ENCODE data around the gene APMAP.
A peak's percentile ranks its signal among the peaks of the same experiment; 100 is the strongest.
"Not testable (repeated sequence)": the region's sequence is repeated elsewhere in the genome, so short reads cannot be mapped to it uniquely, and the experiment has no call there.

Gene APMAP

GRCh38 chr20:24933266-24933908 lies 59.2 kb downstream of the APMAP start:
- FAIRE-seq (no peak), DNase-seq (ENCODE audit: insufficient read length, low spot score) (no peak)
- no peak for TF ChIP-seq POLR2A (IDR thresholded peaks at IDR 0.05; ENCODE audit: low read depth, low read length)

- not testable (repeated sequence) for DNase-seq (ENCODE audit: insufficient read length, low spot score); FAIRE-seq
Observed at GRCh38 chr20:24931893-24932292, 60.7 kb downstream of the APMAP start.

GRCh38 chr20:24930724-24931688 lies 61.5 kb downstream of the APMAP start:
- not testable (repeated sequence) for DNase-seq (ENCODE audit: insufficient read length, low spot score); FAIRE-seq

- not testable (repeated sequence) for FAIRE-seq
Observed at GRCh38 chr20:24929867-24930723, 62.5 kb downstream of the APMAP start.

GRCh38 chr20:24929259-24929658 lies 63.3 kb downstream of the APMAP start:
- not testable (repeated sequence) for DNase-seq (ENCODE audit: insufficient read length, low spot score); FAIRE-seq

More at GRCh38 chr20:24929867-24930723, 62.5 kb downstream of the APMAP start:
- not testable (repeated sequence) for DNase-seq (ENCODE audit: insufficient read length, low spot score)

DNA sequence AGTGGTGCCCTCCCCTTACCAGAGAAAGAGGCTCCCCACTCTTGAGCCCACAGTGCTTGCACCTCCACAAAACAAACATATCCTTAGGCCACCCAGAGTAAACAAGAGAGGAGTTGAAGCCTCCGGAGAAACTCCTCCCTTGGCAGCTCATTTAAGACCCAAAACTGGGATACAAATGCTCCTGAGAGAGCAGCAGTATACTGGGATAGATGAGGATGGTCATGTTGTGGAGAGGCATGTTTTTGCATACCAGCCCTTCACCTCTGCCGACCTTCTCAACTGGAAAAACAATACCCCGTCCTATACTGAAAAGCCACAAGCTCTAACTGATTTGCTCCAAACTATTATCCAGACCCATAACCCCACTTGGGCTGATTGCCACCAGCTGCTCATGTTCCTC lies 71.8 kb downstream of the APMAP start:
- not testable (repeated sequence) for FAIRE-seq; DNase-seq (ENCODE audit: insufficient read length, low spot score)

- not testable (repeated sequence) for DNase-seq (ENCODE audit: insufficient read length, low spot score); FAIRE-seq
Observed at GRCh38 chr20:24919665-24920064, 72.9 kb downstream of the APMAP start.

DNA sequence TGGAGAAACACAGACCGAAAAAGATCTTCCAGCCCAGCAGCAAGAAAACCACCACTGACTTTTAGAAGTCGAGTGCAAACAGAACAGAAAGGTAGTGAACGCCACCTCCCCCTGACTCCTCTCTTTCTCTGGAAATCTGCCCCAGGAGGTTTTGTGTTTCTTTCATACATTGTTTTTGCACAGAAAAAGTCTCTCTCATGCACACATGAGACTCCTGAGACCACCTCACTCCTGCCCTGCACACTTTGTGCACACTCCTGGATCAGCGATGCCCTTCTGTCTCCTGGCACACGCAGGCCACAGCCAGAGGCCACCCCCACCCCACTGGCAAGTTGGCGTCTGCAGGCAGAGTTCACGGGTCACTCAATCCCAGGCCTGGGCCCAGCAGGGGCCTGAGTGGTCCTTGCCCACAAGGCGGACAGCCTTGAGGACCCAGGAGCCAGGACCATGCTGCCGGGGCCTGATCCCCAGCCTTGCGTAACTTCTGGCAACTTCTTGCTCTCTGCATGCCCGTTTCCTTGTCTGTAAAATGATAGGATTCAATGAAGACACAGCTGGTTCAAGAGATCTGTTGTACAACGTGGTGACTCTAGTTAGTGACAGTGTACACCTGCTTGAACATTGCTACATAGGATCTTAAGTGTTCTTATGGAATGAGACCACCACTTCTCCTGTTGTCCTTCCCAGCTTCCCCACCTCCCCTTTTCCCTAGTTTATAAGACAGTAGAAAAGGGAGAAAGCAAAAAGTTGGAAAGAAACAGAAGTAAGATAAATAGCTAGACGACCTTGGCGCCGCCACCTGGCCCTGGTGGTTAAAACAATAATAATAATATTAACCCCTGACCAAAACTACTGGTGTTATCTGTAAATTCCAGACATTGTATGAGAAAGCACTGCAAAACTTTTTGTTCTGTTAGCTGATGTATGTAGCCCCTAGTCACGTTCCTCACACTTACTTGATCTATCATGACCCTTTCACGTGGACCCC lies 73.7 kb downstream of the APMAP start:
- no peak for TF ChIP-seq POLR2A (IDR thresholded peaks at IDR 0.05; ENCODE audit: low read depth, low read length)
- DNase-seq (ENCODE audit: insufficient read length, low spot score) (no peak), FAIRE-seq (no peak)

- peak; percentile 77 for DNase-seq (ENCODE audit: insufficient read length, low spot score)
- no peak for FAIRE-seq
- no peak for TF ChIP-seq POLR2A (IDR thresholded peaks at IDR 0.05; ENCODE audit: low read depth, low read length)
Observed at GRCh38 chr20:24917797-24918578, 74.6 kb downstream of the APMAP start.

DNA sequence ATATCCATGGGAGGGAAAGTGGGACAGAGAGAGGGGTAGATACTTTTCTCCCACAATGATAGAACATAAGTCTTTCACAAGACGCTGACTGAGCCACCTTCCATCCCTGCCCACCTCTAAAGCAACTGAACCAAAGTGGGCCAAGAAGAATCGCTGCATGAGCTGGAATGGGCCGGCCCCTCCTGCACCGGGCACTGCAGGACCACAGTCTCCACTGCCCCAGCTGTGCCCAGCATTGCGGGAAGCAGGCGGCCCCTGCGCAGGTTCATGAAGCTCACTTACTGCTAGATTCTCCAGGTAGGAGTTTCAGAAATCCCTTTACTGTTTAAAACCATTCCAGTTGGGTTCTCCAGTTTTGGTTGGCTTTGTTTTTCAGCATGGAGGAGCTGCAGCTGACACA lies 75.5 kb downstream of the APMAP start:
- FAIRE-seq, result no peak
- TF ChIP-seq POLR2A (IDR thresholded peaks at IDR 0.05; ENCODE audit: low read depth, low read length), result no peak
- DNase-seq (ENCODE audit: insufficient read length, low spot score), result no peak

GRCh38 chr20:24916412-24916811 lies 76.1 kb downstream of the APMAP start:
- no peak for TF ChIP-seq POLR2A (IDR thresholded peaks at IDR 0.05; ENCODE audit: low read depth, low read length)
- DNase-seq (ENCODE audit: insufficient read length, low spot score) (no peak), FAIRE-seq (no peak)

GRCh38 chr20:24915892-24916291 lies 76.7 kb downstream of the APMAP start:
- no peak for TF ChIP-seq POLR2A (IDR thresholded peaks at IDR 0.05; ENCODE audit: low read depth, low read length)
- FAIRE-seq (no peak), DNase-seq (ENCODE audit: insufficient read length, low spot score) (no peak)

Data from H54 (cell line).